Naive B cell (primary cell): ENCODE results near the gene TLE5. TPM values are rescaled to one million over a fixed set of nuclear protein-coding genes. Genes with fewer than 3 reads are reported as not detected.

Source experiments
- ATAC-seq, 2 donors: fragments of 150-1000 bp; cut with Tn5 transposase; 2 replicates each; pipeline ENCODE4 v1.10.0; 2021; ENCODE audit warnings: low read depth in 2 of 2, mild to moderate bottlenecking in 2 of 2, moderate library complexity in 2 of 2
- DNase-seq: peaks from one replicate; pipeline ENCODE4 v3.0.0; 2022
- H3K27ac Mint-ChIP-seq, 6 donors: one replicate each; pipeline ENCODE4 v1.8.0; 2020 to 2022; ENCODE audit warnings: mild to moderate bottlenecking in 6 of 6, mixed read lengths in 6 of 6, moderate library complexity in 5 of 6, inconsistent platforms in 2 of 6
- H3K27me3 Mint-ChIP-seq, 3 donors: one replicate each; pipeline ENCODE4 v1.8.0; 2021 to 2022; ENCODE audit warnings: mixed read lengths in 3 of 3, mild to moderate bottlenecking in 1 of 3
- H3K36me3 Mint-ChIP-seq, 2 donors: one replicate each; pipeline ENCODE4 v1.8.0; 2020 to 2022; ENCODE audit warnings: mixed read lengths in 2 of 2, inconsistent platforms in 1 of 2, mild to moderate bottlenecking in 1 of 2
- H3K4me1 Mint-ChIP-seq, 3 donors: one replicate each; pipeline ENCODE4 v1.8.0; 2020 to 2022; ENCODE audit warnings: mixed read lengths in 3 of 3, inconsistent platforms in 1 of 3, mild to moderate bottlenecking in 1 of 3, moderate library complexity in 1 of 3
- H3K4me3 Mint-ChIP-seq, 8 donors: one replicate each; pipeline ENCODE4 v1.8.0; 2020 to 2022; ENCODE audit warnings: mild to moderate bottlenecking in 8 of 8, mixed read lengths in 8 of 8, moderate library complexity in 8 of 8, inconsistent platforms in 2 of 8
- H3K9me3 Mint-ChIP-seq, 7 donors: one replicate each; pipeline ENCODE4 v1.8.0; 2020 to 2022; ENCODE audit warnings: mixed read lengths in 7 of 7, mild to moderate bottlenecking in 5 of 7, inconsistent platforms in 2 of 7, moderate library complexity in 1 of 7
- polyA plus RNA-seq, 6 donors: library from polyadenylated mRNA; unstranded; fragments of 300-500 nt; fragmentation: Illumina TruSeq; gene quantifications; one replicate each; pipeline ENCODE4 v1.2.3, GENCODE V29; 2021; ENCODE audit warnings: low read depth in 6 of 6

Gene TLE5
- polyA plus RNA-seq, 6 donors from 2014 or later = 294 to 651 (median 379) TPM

GRCh38 chr19:3065675-3066357, 3.5 kb upstream of the TLE5 start:
- ATAC-seq = peak; percentile 18 to 45
- DNase-seq = peak; percentile 71
- peak overlapping the region; percentile 84 to 95 (median 90) for H3K27ac Mint-ChIP-seq
- H3K4me1 Mint-ChIP-seq = peaks cover 22 to 60% (median 50%) of the 10 kb centered on the region in 3 donors
- no peaks in the 10 kb centered on the region for H3K9me3 Mint-ChIP-seq
- no peaks in the 10 kb centered on the region for H3K27me3 Mint-ChIP-seq
- no peaks in the 10 kb centered on the region for H3K36me3 Mint-ChIP-seq
- peak overlapping the region; percentile 66 to 91 (median 86) for H3K4me3 Mint-ChIP-seq

GRCh38 chr19:3064011-3064330, 1.7 kb upstream of the TLE5 start:
- peaks cover 25 to 67% (median 61%) of the 10 kb centered on the region in 3 donors for H3K4me1 Mint-ChIP-seq
- H3K36me3 Mint-ChIP-seq = peaks cover 0 to 4% of the 10 kb centered on the region in 2 donors
- H3K27ac Mint-ChIP-seq = peak overlapping the region in 3 of 6 donors; percentile 30 to 94 (median 77)
- no peaks in the 10 kb centered on the region for H3K27me3 Mint-ChIP-seq
- no peak for ATAC-seq
- no peak for DNase-seq
- no peaks in the 10 kb centered on the region for H3K9me3 Mint-ChIP-seq
- H3K4me3 Mint-ChIP-seq = peak overlapping the region in 7 of 8 donors; percentile 37 to 93 (median 85)

- H3K27me3 Mint-ChIP-seq = no peaks in the 10 kb centered on the region
- H3K9me3 Mint-ChIP-seq = no peaks in the 10 kb centered on the region
- peak; percentile 83 for DNase-seq
- peaks cover 37 to 64% (median 58%) of the 10 kb centered on the region in 3 donors for H3K4me1 Mint-ChIP-seq
- peak; percentile 62 to 74 for ATAC-seq
- H3K36me3 Mint-ChIP-seq = peaks cover 7 to 9% of the 10 kb centered on the region in 2 donors
- H3K27ac Mint-ChIP-seq = peak overlapping the region; percentile 24 to 96 (median 92)
- H3K4me3 Mint-ChIP-seq = peak overlapping the region; percentile 88 to 96 (median 92)
Observed at GRCh38 chr19:3061182-3062161, 823 bp downstream of the TLE5 start.

DNA sequence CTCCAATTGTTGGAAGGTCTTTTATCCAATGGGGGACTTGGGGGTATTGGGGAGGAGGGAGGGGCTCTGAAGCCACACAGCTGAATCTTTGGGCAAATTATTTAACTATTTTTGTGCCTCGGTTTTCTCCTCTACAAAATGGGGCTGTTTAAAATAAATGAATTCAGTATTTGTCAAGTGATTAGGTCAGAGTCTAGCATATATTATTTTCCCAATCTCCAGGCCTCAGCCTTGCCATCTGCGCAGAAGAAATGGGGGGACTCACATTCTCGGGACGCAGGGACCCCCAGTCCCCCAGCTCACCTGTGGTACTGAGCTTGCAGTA, 1.5 kb downstream of the TLE5 start:
- no peak for ATAC-seq
- no peaks in the 10 kb centered on the region for H3K27me3 Mint-ChIP-seq
- peaks cover 8 to 9% of the 10 kb centered on the region in 2 donors for H3K36me3 Mint-ChIP-seq
- H3K4me1 Mint-ChIP-seq = peaks cover 39 to 58% (median 52%) of the 10 kb centered on the region in 3 donors
- peak overlapping the region; percentile 88 to 96 (median 92) for H3K4me3 Mint-ChIP-seq
- no peaks in the 10 kb centered on the region for H3K9me3 Mint-ChIP-seq
- H3K27ac Mint-ChIP-seq = peak overlapping the region; percentile 88 to 96 (median 92)
- no peak for DNase-seq

DNA sequence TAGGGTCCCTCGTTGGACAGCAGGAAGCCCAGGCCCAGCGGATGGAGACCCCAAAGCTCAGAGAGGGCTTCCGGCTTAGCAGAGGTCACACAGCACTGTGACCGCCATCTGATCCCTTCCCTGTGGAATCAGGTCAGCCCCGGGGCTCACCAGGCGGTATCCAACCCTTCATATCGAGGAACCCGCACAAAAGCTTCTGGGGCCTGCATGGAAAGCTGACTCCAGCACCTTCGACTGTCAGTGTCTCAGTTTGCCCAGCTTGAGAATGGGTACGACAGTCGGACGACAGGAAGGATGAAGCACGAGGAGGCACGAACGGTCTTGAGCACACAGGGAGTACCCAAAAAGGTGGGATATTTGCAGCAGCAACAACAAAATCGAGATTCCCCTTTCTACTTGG, 2.6 kb downstream of the TLE5 start:
- Mint-ChIP-seq H3K27me3 (no peaks in the 10 kb centered on the region), H3K36me3 (peaks cover 9 to 16% of the 10 kb centered on the region in 2 donors), H3K4me1 (peaks cover 41 to 58% (median 49%) of the 10 kb centered on the region in 3 donors)

GRCh38 chr19:3058821-3059314, 3.4 kb downstream of the TLE5 start:
- Mint-ChIP-seq H3K4me1 (peaks cover 42 to 51% (median 50%) of the 10 kb centered on the region in 3 donors), H3K36me3 (peaks cover 9 to 18% of the 10 kb centered on the region in 2 donors), H3K4me3 (peak overlapping the region in 1 of 8 donors; percentile 12), H3K9me3 (no peaks in the 10 kb centered on the region), H3K27me3 (no peaks in the 10 kb centered on the region), H3K27ac (no peak overlapping the region)
- DNase-seq (no peak), ATAC-seq (no peak)

More for the DNA sequence above, 2.6 kb downstream of the TLE5 start:
- H3K9me3 Mint-ChIP-seq = no peaks in the 10 kb centered on the region
- no peak for DNase-seq
- no peak for ATAC-seq
- peak overlapping the region; percentile 88 to 96 (median 92) for H3K4me3 Mint-ChIP-seq
- peak overlapping the region in 4 of 6 donors; percentile 28 to 96 (median 79) for H3K27ac Mint-ChIP-seq

- no peaks in the 10 kb centered on the region for H3K27me3 Mint-ChIP-seq
- H3K4me1 Mint-ChIP-seq = peaks cover 39 to 49% (median 44%) of the 10 kb centered on the region in 3 donors
Observed at GRCh38 chr19:3058009-3058820, 4.1 kb downstream of the TLE5 start.

GRCh38 chr19:3057275-3057714, 5.0 kb downstream of the TLE5 start:
- peaks cover 9 to 18% of the 10 kb centered on the region in 2 donors for H3K36me3 Mint-ChIP-seq
- ATAC-seq = no peak

More at GRCh38 chr19:3058009-3058820, 4.1 kb downstream of the TLE5 start:
- Mint-ChIP-seq H3K36me3 (peaks cover 9 to 18% of the 10 kb centered on the region in 2 donors), H3K9me3 (no peaks in the 10 kb centered on the region), H3K27ac (peak overlapping the region in 5 of 6 donors; percentile 26 to 86 (median 84)), H3K4me3 (peak overlapping the region in 5 of 8 donors; percentile 12 to 66 (median 38))
- ATAC-seq (no peak), DNase-seq (no peak)

GRCh38 chr19:3056417-3057088, 5.7 kb downstream of the TLE5 start:
- H3K27me3 Mint-ChIP-seq = no peaks in the 10 kb centered on the region
- H3K27ac Mint-ChIP-seq = peak overlapping the region in 1 of 6 donors; percentile 57
- peaks cover 34 to 45% (median 43%) of the 10 kb centered on the region in 3 donors for H3K4me1 Mint-ChIP-seq
- no peaks in the 10 kb centered on the region for H3K9me3 Mint-ChIP-seq
- DNase-seq = no peak
- peaks cover 9 to 18% of the 10 kb centered on the region in 2 donors for H3K36me3 Mint-ChIP-seq
- H3K4me3 Mint-ChIP-seq = peak overlapping the region in 1 of 8 donors; percentile 36
- no peak for ATAC-seq

More at GRCh38 chr19:3057275-3057714, 5.0 kb downstream of the TLE5 start:
- Mint-ChIP-seq H3K27me3 (no peaks in the 10 kb centered on the region), H3K4me3 (peak overlapping the region in 1 of 8 donors; percentile 29), H3K27ac (peak overlapping the region in 3 of 6 donors; percentile 26 to 71 (median 38)), H3K9me3 (no peaks in the 10 kb centered on the region), H3K4me1 (peaks cover 34 to 45% (median 43%) of the 10 kb centered on the region in 3 donors)
- no peak for DNase-seq

DNA sequence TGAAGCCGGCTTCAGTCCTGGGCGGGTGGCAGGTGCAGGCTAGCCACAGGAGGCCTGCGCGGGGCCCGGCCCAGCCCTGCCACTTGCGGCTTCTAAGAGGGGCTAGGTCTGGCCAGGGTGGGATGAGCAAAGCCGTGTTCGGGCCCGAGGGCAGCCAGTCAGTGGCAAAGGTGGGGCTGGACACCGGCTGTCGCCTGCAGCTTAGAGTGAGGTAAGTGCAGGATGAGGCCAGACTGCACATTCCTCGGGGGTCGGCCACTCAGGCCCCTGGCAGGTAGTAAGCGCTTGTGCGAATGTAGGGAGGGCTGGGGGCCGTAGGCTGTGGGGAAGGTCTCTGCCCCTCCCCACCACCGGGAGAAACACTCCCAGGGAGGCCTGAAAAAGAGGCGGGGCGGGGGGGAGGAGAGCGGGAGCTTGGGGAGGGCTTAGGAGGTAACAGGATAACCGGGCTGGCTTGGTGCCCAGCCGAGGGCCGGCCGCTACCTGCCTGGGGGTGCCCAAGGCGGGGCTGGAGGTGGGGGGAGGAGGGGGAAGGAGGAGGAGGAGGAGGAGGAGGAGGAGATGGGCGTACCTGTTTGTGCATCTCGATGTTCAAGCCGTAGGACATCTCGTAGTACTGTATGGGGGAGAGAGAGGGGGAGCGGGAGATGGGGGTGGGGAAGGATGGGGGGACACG, 6.4 kb downstream of the TLE5 start:
- peak overlapping the region in 1 of 6 donors; percentile 57 for H3K27ac Mint-ChIP-seq
- peaks cover 9 to 18% of the 10 kb centered on the region in 2 donors for H3K36me3 Mint-ChIP-seq
- H3K4me3 Mint-ChIP-seq = no peak overlapping the region

GRCh38 chr19:3054972-3055740, 7.1 kb downstream of the TLE5 start:
- Mint-ChIP-seq H3K4me1 (peaks cover 28 to 35% (median 35%) of the 10 kb centered on the region in 3 donors), H3K9me3 (no peaks in the 10 kb centered on the region), H3K4me3 (peak overlapping the region in 2 of 8 donors; percentile 8 to 25), H3K36me3 (peaks cover 9 to 18% of the 10 kb centered on the region in 2 donors), H3K27ac (peak overlapping the region in 3 of 6 donors; percentile 38 to 43 (median 43)), H3K27me3 (no peaks in the 10 kb centered on the region)
- ATAC-seq = no peak
- DNase-seq = no peak

More for the DNA sequence above, 6.4 kb downstream of the TLE5 start:
- DNase-seq = no peak
- peaks cover 32 to 43% (median 41%) of the 10 kb centered on the region in 3 donors for H3K4me1 Mint-ChIP-seq
- H3K27me3 Mint-ChIP-seq = no peaks in the 10 kb centered on the region
- H3K9me3 Mint-ChIP-seq = no peaks in the 10 kb centered on the region
- no peak for ATAC-seq
